Adrenal gland (tissue), 12 donors: ENCODE data around the gene CABCOCO1. TPM values are rescaled to one million over a fixed set of nuclear protein-coding genes. Genes with fewer than 3 reads are reported as not detected.

Source experiments
- DNase-seq, 7 donors: peaks; one replicate each; pipeline ENCODE4 v3.0.0-alpha.2; 2019 to 2020
- H3K27ac ChIP-seq, 5 donors: fragments of 200-600 bp; sonication (generic) in 4 of 5; 1 replicate in 3 of 5; 2 replicates in 2 of 5; pipeline versions ENCODE4 v1.5.1 to v1.8.0; 2016 to 2020; ENCODE audit warnings: mild to moderate bottlenecking in 1 of 5
- H3K27me3 ChIP-seq: fragments of 200-600 bp; 2 replicates; pipeline ENCODE4 v1.8.0; 2021
- H3K36me3 ChIP-seq, 2 donors: fragments of 200-600 bp; replicated peaks in 1 of 2; 1 replicate in 1 of 2; 2 replicates in 1 of 2; pipeline versions ENCODE4 v1.5.1 to v1.8.0; 2018 to 2022
- H3K4me1 ChIP-seq, 2 donors: fragments of 200-600 bp; replicated peaks in 1 of 2; 1 replicate in 1 of 2; 2 replicates in 1 of 2; pipeline versions ENCODE4 v1.5.1 to v1.8.0; 2018 to 2021
- H3K4me3 ChIP-seq, 4 donors: fragments of 200-600 bp; sonication (generic) in 3 of 4; one replicate each; pipeline ENCODE4 v1.5.1; 2016 to 2018
- H3K9me3 ChIP-seq, 3 donors: fragments of 200-600 bp; sonication (generic) in 1 of 3; replicated peaks in 1 of 3; 1 replicate in 2 of 3; 2 replicates in 1 of 3; pipeline versions ENCODE4 v1.5.1 to v1.8.0; 2016 to 2021
- POLR2A ChIP-seq, 2 donors: fragments of 450-650 bp; IDR thresholded peaks; one replicate each; pipeline ENCODE4 v1.6.1; 2017; ENCODE audit warnings: antibody characterized with exemption in 2 of 2, mild to moderate bottlenecking in 2 of 2, moderate library complexity in 1 of 2
- WGBS, 4 donors: extraction: QIAGEN DNeasy Blood & Tissue Kit in 2 of 4; methylation state at CpG; one replicate each; pipeline versions ENCODE4 v1.1.5 to v1.1.7; 2013 to 2017; 5-methylcytosine and 5-hydroxymethylcytosine counted together
- intact Hi-C, 2 donors: fragments of 100-400 bp; cut with DNase I; formaldehyde crosslinking; loops; one replicate each; pipeline versions ENCODE4 v1.14.1 to v1.15.0; 2022 to 2023
- polyA plus RNA-seq, 3 donors: library from polyadenylated mRNA; stranded (reverse); fragments of 200-250 nt in 2 of 3; fragments of 350-450 nt in 1 of 3; fragmentation: Illumina TruSeq in 1 of 3; extraction: RNeasy Lipid Tissue Mini Kit (QIAGEN cat#74804) in 1 of 3; gene quantifications; one replicate each; pipeline ENCODE4 v1.2.3, GENCODE V29; 2013 to 2014
- total RNA-seq, 9 donors: library from RNA; depleted of rRNA in 4 of 9; stranded (reverse); fragments of >200 nt in 4 of 9; fragments of 120-200 nt in 1 of 9; fragmentation: NEBNext Ultra II Directional in 1 of 9; extraction: Animal tissue kit (Norgen Biotek cat#: 25700) in 1 of 9; gene quantifications; one replicate each; pipeline versions ENCODE4 v1.1.0 to v1.2.4, GENCODE V29; 2013 to 2023
- TF ChIP-seq, protein P1 (sequence below), 6 experiments: fragments of 450-650 bp in 4 of 6; fragments of 200-600 bp in 2 of 6; sonication (generic) in 1 of 6; IDR thresholded peaks; 1 replicate in 5 of 6; 2 replicates in 1 of 6; pipeline versions ENCODE4 v1.5.1 to v1.8.0; 2016 to 2021; ENCODE audit warnings: antibody characterized with exemption in 6 of 6, mild to moderate bottlenecking in 2 of 6, moderate library complexity in 1 of 6
- donor health status: healthy with polysubstance abuse.
- donor health status: Bipolar disorder and iron deficiency.
- donor health status: DM: yes; HTN: yes; CAD: no.
- donor health status: DM: no; HTN: no; CAD: no.
- donor health status: DM: no; HTN: no; CAD: no.
- donor health status: DM: yes; HTN: yes; CAD: no.

The CABCOCO1 gene
- total and polyA plus RNA-seq, 12 donors: 0.36 to 2.9 (median 1.4) TPM; not detected in 6

DNA sequence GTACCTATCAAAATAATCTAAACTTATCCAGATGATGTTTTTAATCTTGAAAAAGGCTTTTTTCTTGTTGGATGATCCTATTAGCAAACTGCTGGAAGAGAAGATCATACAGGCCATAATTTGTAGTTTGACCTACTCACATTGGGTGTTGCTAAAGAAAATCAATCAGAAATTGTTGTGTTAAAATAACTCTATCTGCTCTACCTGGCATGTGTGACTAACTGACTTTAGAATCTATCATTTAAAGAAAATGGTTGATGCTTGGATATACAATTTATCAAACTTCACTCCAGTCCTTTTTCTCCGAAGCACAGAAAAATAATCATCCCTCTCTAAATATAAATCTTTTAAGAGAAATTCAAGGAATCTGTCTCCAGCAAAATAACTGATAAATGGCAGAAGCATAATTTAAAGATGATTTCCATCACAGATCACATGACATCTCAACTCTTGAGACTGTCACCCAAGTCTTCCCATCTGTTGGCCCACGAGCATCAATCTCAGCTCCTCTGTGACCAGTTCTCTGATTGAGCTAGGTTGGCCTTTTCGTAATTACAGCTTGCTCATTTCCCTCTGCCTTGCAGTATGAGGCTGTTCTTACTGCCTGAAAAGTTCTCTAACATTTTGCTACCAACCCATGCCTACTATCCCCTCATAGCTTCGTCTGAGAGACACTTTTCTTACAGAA is 36.4 kb downstream of the CABCOCO1 start:
- Histone ChIP-seq H3K27ac (no peak overlapping the region), H3K9me3 (no peaks in the 10 kb centered on the region), H3K4me3 (no peak overlapping the region), H3K27me3 (no peaks in the 10 kb centered on the region), H3K4me1 (no peaks in the 10 kb centered on the region), H3K36me3 (no peaks in the 10 kb centered on the region)
- TF ChIP-seq POLR2A (IDR thresholded peaks at IDR 0.05): no peak
- TF ChIP-seq, protein P1, sequence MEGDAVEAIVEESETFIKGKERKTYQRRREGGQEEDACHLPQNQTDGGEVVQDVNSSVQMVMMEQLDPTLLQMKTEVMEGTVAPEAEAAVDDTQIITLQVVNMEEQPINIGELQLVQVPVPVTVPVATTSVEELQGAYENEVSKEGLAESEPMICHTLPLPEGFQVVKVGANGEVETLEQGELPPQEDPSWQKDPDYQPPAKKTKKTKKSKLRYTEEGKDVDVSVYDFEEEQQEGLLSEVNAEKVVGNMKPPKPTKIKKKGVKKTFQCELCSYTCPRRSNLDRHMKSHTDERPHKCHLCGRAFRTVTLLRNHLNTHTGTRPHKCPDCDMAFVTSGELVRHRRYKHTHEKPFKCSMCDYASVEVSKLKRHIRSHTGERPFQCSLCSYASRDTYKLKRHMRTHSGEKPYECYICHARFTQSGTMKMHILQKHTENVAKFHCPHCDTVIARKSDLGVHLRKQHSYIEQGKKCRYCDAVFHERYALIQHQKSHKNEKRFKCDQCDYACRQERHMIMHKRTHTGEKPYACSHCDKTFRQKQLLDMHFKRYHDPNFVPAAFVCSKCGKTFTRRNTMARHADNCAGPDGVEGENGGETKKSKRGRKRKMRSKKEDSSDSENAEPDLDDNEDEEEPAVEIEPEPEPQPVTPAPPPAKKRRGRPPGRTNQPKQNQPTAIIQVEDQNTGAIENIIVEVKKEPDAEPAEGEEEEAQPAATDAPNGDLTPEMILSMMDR (IDR thresholded peaks at IDR 0.05): no peak
- intact Hi-C loops: no loop called here
- WGBS, 4 donors: 84 to 93% (median 87%) methylated on average over 4 of the region's 4 CpGs
- no peak for DNase-seq

DNA sequence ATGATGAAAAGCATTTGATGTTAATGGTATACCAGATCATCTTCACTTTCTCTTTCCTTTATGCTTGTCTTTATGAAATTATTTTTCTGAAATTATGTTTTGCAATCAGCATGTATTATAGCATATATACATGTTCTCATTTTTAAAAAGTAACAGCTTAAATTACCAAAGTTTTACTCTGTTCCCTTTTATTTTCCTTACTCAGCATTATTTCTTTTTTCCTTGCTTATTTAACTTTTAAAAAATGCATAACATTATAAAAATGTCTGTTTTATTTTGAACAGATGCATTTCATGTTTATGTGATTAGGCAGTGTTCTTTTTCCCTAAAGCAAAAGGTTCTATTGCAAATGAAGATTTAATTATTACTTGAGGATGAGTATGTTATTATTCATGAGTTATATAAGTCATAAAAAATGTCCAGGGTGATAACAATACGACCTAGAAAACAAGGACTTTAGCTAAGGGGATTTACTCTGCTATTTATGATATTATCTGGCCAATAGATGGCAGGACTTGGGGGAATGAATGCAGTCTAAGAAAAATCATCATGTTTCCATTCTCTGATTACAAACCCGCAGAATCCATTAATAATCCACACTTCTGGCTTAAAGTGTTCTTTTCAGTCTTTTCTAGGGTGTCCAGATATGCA is 38.5 kb downstream of the CABCOCO1 start:
- no peak for DNase-seq
- Histone ChIP-seq H3K9me3 (no peaks in the 10 kb centered on the region), H3K4me1 (no peaks in the 10 kb centered on the region), H3K36me3 (no peaks in the 10 kb centered on the region), H3K4me3 (no peak overlapping the region), H3K27ac (no peak overlapping the region), H3K27me3 (no peaks in the 10 kb centered on the region)
- WGBS, 4 donors: 31 to 42% (median 38%) methylated on average over 2 of the region's 2 CpGs
- intact Hi-C loops: no loop called here
- TF ChIP-seq POLR2A (IDR thresholded peaks at IDR 0.05): no peak
- TF ChIP-seq, protein P1 (IDR thresholded peaks at IDR 0.05): no peak

DNA sequence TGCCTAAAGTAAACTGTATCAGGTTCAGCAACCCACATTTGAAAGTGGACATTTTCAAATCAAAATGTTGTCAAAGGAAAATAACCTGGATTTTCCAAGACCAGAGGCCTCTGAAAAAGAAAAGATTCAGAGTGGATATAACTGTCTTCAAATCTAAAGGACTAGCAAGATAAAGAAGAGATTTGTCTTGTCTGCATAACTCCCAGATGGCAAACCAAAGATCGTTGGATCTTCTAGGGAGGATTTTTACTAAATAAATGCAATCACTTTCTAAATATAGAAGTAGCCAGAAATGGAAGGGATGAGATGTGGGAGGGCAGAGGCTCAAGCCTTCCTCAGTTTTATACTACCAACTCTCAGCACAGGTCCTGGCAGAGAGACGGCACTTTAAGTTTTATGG is 39.0 kb downstream of the CABCOCO1 start:
- DNase-seq: no peak
- WGBS, 4 donors: 56 to 69% (median 66%) methylated on average over 2 of the region's 2 CpGs

DNA sequence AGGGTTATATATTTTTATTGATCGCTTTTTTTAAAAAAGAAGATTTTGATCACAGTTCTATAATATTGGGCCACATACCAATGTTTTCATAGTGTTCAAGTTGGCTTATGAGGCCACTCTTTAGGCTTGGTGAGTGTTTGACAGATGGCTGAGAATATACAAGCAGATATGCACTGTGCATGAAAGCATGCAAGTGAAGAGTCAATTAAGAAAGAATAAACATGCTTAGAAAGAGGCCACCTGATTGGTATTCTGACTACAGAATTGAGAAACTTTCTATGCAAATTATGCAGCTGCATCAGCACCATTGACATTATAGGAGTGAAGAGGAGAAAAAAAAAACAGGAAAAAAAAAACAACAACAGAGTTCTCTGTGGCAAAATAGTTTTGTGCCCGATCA is 39.9 kb downstream of the CABCOCO1 start:
- no peaks in the 10 kb centered on the region for H3K4me1 ChIP-seq
- WGBS, 4 donors: 60 to 86% (median 72%) methylated on average over 2 of the region's 2 CpGs
- H3K9me3 ChIP-seq: no peaks in the 10 kb centered on the region
- no peak overlapping the region for H3K4me3 ChIP-seq
- no peaks in the 10 kb centered on the region for H3K27me3 ChIP-seq
- TF ChIP-seq POLR2A (IDR thresholded peaks at IDR 0.05): no peak
- TF ChIP-seq, protein P1 (IDR thresholded peaks at IDR 0.05): no peak
- intact Hi-C loops: no loop called here
- no peak for DNase-seq
- no peak overlapping the region for H3K27ac ChIP-seq
- no peaks in the 10 kb centered on the region for H3K36me3 ChIP-seq

More for the DNA sequence above, 39.0 kb downstream of the CABCOCO1 start:
- intact Hi-C loops: no loop called here
- H3K4me1 ChIP-seq: no peaks in the 10 kb centered on the region
- TF ChIP-seq, protein P1 (IDR thresholded peaks at IDR 0.05): no peak
- no peak for TF ChIP-seq POLR2A (IDR thresholded peaks at IDR 0.05)
- H3K27ac ChIP-seq: no peak overlapping the region
- no peak overlapping the region for H3K4me3 ChIP-seq
- H3K36me3 ChIP-seq: no peaks in the 10 kb centered on the region
- H3K27me3 ChIP-seq: no peaks in the 10 kb centered on the region
- no peaks in the 10 kb centered on the region for H3K9me3 ChIP-seq
